Tongue (tissue), 2 donors: ENCODE data around the gene ATP9A. TPM values are rescaled to one million over a fixed set of nuclear protein-coding genes. Genes with fewer than 3 reads are reported as not detected.

Experiments used
- DNase-seq: peaks from one replicate; pipeline ENCODE4 v3.0.0-alpha.2; 2015
- total RNA-seq: library from RNA; depleted of rRNA; stranded (reverse); fragments of >200 nt; gene quantifications from one replicate; pipeline ENCODE4 v1.2.3, GENCODE V29; 2014

The ATP9A gene
- total RNA-seq, 1 donor from 2014 or later: 95.1 TPM

GRCh38 chr20:51549474-51549873, 218.7 kb downstream of the ATP9A start:
- no peak for DNase-seq

DNA sequence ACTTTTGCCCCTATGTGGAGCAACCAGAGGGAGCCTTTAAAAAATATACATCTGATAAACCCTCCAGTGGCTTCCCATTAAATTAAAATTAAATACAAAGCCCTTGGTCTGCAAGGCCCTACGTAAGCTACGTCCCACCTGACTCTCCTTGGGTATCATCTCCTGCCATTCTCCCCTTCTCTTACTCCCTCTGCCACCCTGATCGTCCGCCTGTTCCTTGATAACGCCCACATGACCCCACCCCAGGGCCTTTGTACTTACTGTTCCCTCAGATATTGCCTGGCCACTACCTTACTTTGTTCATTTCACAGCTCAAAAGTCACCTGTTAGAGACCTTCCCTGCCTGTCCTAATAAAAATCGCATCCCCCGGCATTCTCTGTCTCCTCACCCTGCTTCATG, 220.2 kb downstream of the ATP9A start:
- no peak for DNase-seq

Other genes starting within 250 kb of the ATP9A start
- gene NFATC2, start 225.7 kb downstream of the ATP9A start, total RNA-seq: 9.6 TPM
- 0.41 TPM for gene SALL4, start 34.1 kb upstream of the ATP9A start, total RNA-seq